Measurements from ENCODE around the gene PITPNM1. TPM values are rescaled to one million over a fixed set of nuclear protein-coding genes. Genes with fewer than 3 reads are reported as not detected.
A peak's percentile ranks its signal among the peaks of the same experiment; 100 is the strongest.

Gene PITPNM1
- total RNA-seq, 1 donor from 2014 or later: 36.6 TPM

GRCh38 chr11:67469508-67469811, 35.7 kb downstream of the PITPNM1 start:
- intact Hi-C loops (cut with micrococcal nuclease): no loop called here
- H3K27me3 ChIP-seq (ENCODE audit: low read depth): no peaks in the 10 kb centered on the region
- H3K9me3 ChIP-seq (replicated peaks): no peaks in the 10 kb centered on the region
- H3K4me1 ChIP-seq: peaks cover 37% of the 10 kb centered on the region
- TF ChIP-seq, protein P1, sequence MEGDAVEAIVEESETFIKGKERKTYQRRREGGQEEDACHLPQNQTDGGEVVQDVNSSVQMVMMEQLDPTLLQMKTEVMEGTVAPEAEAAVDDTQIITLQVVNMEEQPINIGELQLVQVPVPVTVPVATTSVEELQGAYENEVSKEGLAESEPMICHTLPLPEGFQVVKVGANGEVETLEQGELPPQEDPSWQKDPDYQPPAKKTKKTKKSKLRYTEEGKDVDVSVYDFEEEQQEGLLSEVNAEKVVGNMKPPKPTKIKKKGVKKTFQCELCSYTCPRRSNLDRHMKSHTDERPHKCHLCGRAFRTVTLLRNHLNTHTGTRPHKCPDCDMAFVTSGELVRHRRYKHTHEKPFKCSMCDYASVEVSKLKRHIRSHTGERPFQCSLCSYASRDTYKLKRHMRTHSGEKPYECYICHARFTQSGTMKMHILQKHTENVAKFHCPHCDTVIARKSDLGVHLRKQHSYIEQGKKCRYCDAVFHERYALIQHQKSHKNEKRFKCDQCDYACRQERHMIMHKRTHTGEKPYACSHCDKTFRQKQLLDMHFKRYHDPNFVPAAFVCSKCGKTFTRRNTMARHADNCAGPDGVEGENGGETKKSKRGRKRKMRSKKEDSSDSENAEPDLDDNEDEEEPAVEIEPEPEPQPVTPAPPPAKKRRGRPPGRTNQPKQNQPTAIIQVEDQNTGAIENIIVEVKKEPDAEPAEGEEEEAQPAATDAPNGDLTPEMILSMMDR (IDR thresholded peaks at IDR 0.05; ENCODE audit: borderline replicate concordance): no peak
- H3K4me3 ChIP-seq: peak overlapping the region; percentile 83
- DNase-seq: no peak
- no peaks in the 10 kb centered on the region for H3K36me3 ChIP-seq
- peak overlapping the region; percentile 95 for H3K27ac ChIP-seq (replicated peaks)

- TF ChIP-seq, protein P1 (IDR thresholded peaks at IDR 0.05; ENCODE audit: borderline replicate concordance): peak; percentile 56
- Histone ChIP-seq H3K9me3 (replicated peaks) (no peaks in the 10 kb centered on the region), H3K27ac (replicated peaks) (peak within 1 kb of the TSS; percentile 95), H3K4me3 (peak within 1 kb of the TSS; percentile 83), H3K36me3 (no peaks in the 10 kb centered on the region), H3K27me3 (ENCODE audit: low read depth) (no peaks in the 10 kb centered on the region), H3K4me1 (peaks cover 43% of the 10 kb centered on the region)
- intact Hi-C loops (cut with micrococcal nuclease): no loop called here
- peak; percentile 94 for DNase-seq
Measured at GRCh38 chr11:67468759-67469507, 36.2 kb downstream of the PITPNM1 start, which contains the start of gene TMEM134. TSS of gene TMEM134 (minus strand) at chr11:67469251. CDS start at chr11:67469192, 59 bp downstream.

GRCh38 chr11:67468456-67468758, 36.8 kb downstream of the PITPNM1 start:
- H3K4me1 ChIP-seq: peaks cover 48% of the 10 kb centered on the region
- H3K27me3 ChIP-seq (ENCODE audit: low read depth): no peaks in the 10 kb centered on the region
- peak overlapping the region; percentile 95 for H3K27ac ChIP-seq (replicated peaks)
- H3K36me3 ChIP-seq: no peaks in the 10 kb centered on the region
- TF ChIP-seq, protein P1 (IDR thresholded peaks at IDR 0.05; ENCODE audit: borderline replicate concordance): no peak
- H3K4me3 ChIP-seq: peak overlapping the region; percentile 83
- no peaks in the 10 kb centered on the region for H3K9me3 ChIP-seq (replicated peaks)
- DNase-seq: no peak
- intact Hi-C loops (cut with micrococcal nuclease): no loop called here

DNA sequence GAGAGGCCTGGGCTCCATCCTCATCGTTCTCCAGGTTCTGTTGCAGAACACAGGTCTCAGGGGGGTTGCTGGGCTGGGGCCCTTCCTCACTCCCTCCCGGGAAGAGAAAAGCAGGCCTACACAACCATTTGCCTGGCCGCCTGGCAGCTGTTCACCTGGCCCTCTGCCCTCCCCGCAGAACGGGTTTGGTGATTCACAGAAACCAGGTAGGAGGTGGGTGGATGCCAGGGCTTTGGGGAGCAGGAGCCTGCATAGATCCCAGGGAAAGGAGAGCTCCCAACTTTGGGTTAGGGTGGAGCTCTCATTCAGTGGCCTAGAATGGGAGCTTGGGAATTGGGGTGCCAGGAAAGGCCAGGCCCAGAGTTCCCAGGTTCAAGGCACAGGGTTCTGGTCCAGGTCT, 37.1 kb downstream of the PITPNM1 start:
- no peak for DNase-seq
- Histone ChIP-seq H3K9me3 (replicated peaks) (no peaks in the 10 kb centered on the region), H3K4me3 (peak overlapping the region; percentile 83), H3K4me1 (peaks cover 51% of the 10 kb centered on the region), H3K27me3 (ENCODE audit: low read depth) (no peaks in the 10 kb centered on the region), H3K36me3 (no peaks in the 10 kb centered on the region), H3K27ac (replicated peaks) (peak overlapping the region; percentile 95)
- intact Hi-C loops (cut with micrococcal nuclease): no loop called here
- TF ChIP-seq, protein P1 (IDR thresholded peaks at IDR 0.05; ENCODE audit: borderline replicate concordance): no peak

DNA sequence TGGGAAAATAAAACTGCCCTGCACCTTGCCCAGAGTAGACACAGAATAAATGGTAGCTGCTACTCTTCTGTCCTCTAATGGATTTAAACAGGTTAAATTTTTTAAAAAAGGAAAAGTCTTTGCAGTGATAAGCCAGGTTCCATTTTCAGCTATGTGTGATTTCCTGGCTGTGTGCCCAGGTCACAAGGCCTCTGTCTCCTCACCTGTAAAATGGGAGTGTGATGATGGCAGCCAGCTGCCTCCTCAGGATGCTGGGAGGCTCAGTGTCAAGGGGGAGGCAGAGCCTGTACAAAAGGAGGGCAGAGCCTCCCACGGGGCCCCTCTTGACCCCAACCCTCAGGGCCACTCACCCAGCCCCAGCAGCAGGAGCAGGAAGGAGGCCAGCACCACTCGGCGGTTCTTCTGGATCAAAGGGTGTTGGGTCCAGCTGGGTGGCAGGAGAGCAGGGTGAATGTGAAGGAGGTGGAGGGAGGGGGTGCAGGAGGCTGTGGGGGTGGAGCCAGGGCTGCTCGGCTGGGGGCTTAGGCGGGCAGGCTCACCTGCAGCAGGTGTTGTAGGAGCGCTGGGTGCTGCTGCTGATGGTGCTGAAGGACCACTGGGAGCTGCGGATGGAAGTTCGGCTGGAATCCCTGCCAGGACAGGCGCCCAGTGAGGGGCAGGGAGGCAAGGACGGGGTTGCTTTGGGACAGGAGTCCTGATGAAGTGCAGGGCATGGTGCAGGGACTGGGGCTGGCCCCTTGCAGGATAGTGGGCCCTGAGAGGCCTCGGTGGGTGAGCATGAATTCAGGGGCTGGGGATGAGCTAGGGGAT, 38.0 kb downstream of the PITPNM1 start:
- H3K27me3 ChIP-seq (ENCODE audit: low read depth): no peaks in the 10 kb centered on the region
- peaks cover 51% of the 10 kb centered on the region for H3K4me1 ChIP-seq
- H3K27ac ChIP-seq (replicated peaks): peak overlapping the region; percentile 1
- no peaks in the 10 kb centered on the region for H3K9me3 ChIP-seq (replicated peaks)
- no peak overlapping the region for H3K4me3 ChIP-seq
- intact Hi-C loops (cut with micrococcal nuclease): no loop called here
- TF ChIP-seq, protein P1 (IDR thresholded peaks at IDR 0.05; ENCODE audit: borderline replicate concordance): no peak
- DNase-seq: no peak
- no peaks in the 10 kb centered on the region for H3K36me3 ChIP-seq

All from left ventricle myocardium inferior (tissue), 1 donor.